ES-I3 (cell line): ENCODE data around the gene ARMC3.
"Not testable (repeated sequence)": the region's sequence is repeated elsewhere in the genome, so short reads cannot be mapped to it uniquely, and the experiment has no call there.

Experiments used
- H3K36me3 ChIP-seq: 2 replicates; pipeline ENCODE4 v1.6.1; 2013; ENCODE audit warnings: mild to moderate bottlenecking, low read length, control low read depth, moderate library complexity; ENCODE audit not compliant: insufficient read depth
- H3K4me1 ChIP-seq: 2 replicates; pipeline ENCODE4 v1.6.1; 2013; ENCODE audit warnings: mild to moderate bottlenecking, control low read depth, low read length; ENCODE audit not compliant: insufficient read depth
- H3K9ac ChIP-seq: 2 replicates; pipeline ENCODE4 v1.6.1; 2013; ENCODE audit warnings: low read depth, mild to moderate bottlenecking, low read length, moderate library complexity
- H3K9me3 ChIP-seq: 2 replicates; pipeline ENCODE4 v1.6.1; 2013; ENCODE audit warnings: mild to moderate bottlenecking, low read length, moderate library complexity; ENCODE audit not compliant: control insufficient read depth, insufficient read depth

ARMC3 gene

GRCh38 chr10:23063045-23063972 is 135.5 kb downstream of the ARMC3 start:
- Histone ChIP-seq H3K36me3 (no peaks in the 10 kb centered on the region), H3K4me1 (peaks cover 15% of the 10 kb centered on the region), H3K9ac (no peak overlapping the region; the same call in 1 of the 2 replicates), H3K9me3 (no peaks in the 10 kb centered on the region)

DNA sequence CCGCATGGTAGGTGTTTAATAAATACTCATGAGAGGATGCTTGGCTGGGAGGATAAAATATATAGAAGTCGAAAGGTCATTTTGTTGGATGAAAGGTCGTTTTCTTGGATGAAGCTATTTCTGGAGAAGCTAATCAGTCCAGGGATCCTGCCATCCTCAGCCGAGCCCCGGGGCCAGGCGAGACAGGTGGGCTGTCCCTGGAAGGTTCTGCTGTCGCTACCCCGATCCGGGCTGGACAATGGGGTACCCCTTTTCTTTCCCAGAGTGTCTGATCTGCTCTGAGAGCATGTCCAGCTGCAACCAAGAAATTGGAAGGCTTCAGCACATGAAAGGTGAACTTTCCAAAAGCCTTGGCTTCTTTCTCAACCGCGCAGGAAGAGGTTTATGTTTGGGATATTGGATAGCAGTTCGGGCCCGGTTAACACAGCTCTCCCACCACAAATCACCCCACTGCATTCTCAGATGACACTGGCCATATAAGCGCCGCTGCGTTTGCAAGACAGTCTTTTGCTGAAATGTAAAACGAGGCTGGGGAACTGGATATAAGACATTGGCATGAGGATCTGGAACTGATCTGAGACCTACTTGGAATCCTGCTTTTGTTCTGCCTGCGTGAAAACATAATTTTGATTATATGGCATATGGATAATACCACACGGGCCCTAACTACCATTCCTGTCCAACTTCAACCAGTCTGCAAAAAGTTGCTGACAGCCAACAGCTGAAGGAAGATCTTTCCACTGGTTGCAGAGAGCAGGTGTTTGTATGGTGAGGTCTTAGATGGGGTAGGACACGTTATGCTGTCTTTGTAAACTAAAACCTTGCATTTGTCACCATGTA is 136.3 kb downstream of the ARMC3 start:
- Histone ChIP-seq H3K9me3 (no peaks in the 10 kb centered on the region), H3K4me1 (peaks cover 15% of the 10 kb centered on the region), H3K9ac (no peak overlapping the region), H3K36me3 (no peaks in the 10 kb centered on the region)

DNA sequence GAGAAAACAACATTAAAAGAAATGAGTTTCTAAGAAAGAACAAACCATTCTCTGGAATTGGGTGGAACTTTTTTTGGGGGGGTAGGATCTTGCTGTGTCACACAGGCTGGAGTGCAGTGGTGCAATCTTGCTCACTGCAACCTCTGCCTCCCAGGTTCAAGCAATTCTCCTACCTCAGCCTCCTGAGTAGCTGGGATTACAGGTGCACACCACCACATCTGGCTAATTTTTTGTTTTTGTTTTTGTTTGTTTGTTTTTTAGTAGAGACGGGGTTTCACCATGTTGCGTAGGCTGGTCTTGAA is 136.9 kb downstream of the ARMC3 start:
- H3K9me3 ChIP-seq, H3K36me3 ChIP-seq, H3K9ac ChIP-seq: not testable (repeated sequence)
- peaks cover 15% of the 10 kb centered on the region for H3K4me1 ChIP-seq

DNA sequence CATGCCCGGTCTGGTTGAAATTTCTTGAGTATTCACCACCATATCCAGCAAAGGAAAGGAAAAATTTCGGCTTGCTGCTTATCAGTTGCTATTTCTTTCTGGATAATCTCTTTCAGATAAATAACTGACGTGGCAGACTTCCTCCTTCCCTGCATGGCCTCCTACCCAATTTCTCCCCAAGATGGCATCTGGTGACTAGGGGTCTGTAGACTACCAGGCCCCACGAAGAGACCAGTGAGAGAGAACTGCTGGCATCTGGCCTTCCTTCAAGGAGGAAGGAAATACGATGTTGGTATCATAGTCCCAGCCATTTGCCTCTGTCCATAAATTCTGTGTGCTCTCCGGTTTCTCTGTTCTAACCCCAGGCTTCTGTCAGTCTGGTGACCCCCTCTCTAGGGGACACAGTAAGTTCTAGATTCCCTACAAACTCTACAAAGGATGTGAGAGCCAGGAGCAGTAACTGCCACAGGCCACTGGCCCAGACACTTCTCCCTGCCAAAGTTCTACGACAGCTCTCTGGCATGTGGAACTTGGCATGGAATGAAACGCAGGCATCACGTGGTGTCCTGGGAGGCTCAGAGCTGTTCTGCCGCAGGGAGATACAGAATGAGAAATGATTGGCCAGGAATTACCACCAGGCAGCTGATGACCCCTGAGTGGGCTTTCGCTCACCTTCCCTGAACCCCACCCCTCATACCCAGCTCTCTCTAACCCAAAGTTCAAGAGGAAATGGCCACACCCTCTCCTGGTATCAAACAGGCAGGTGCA is 137.5 kb downstream of the ARMC3 start:
- H3K36me3 ChIP-seq, result no peaks in the 10 kb centered on the region
- no peaks in the 10 kb centered on the region for H3K9me3 ChIP-seq
- H3K4me1 ChIP-seq, result peaks cover 15% of the 10 kb centered on the region
- no peak overlapping the region for H3K9ac ChIP-seq

DNA sequence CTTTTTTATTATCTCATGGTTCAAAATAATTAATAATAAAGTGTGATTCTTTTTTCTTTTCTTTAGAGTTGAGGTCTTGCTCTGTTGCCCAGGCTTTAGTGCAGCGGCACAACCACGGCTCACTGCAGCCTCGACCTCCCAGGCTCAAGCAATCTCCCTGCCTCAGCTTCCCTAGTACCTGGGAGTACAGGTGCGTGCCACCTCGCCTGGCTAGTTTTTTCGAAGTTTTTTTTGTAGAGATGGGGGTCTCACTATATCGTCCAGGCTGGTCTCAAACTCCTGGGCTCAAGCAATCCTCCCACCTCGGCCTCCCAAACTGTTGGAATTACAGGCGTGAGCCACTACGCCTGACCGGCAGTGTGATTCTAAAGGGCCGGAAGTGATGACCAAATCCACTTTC is 139.5 kb downstream of the ARMC3 start:
- Histone ChIP-seq H3K4me1 (peaks cover 8% of the 10 kb centered on the region; the same call in 1 of the 2 replicates), H3K36me3 (no peaks in the 10 kb centered on the region), H3K9me3 (no peaks in the 10 kb centered on the region), H3K9ac (no peak overlapping the region)

GRCh38 chr10:23067939-23068775 is 140.3 kb downstream of the ARMC3 start:
- H3K4me1 ChIP-seq, result peaks cover 5% of the 10 kb centered on the region; the same call in 1 of the 2 replicates
- no peaks in the 10 kb centered on the region for H3K9me3 ChIP-seq
- no peaks in the 10 kb centered on the region for H3K36me3 ChIP-seq
- no peak overlapping the region for H3K9ac ChIP-seq

GRCh38 chr10:23069019-23069815 is 141.4 kb downstream of the ARMC3 start:
- no peaks in the 10 kb centered on the region for H3K9me3 ChIP-seq
- H3K4me1 ChIP-seq, result no peaks in the 10 kb centered on the region
- H3K36me3 ChIP-seq, result no peaks in the 10 kb centered on the region
- H3K9ac ChIP-seq, result no peak overlapping the region

DNA sequence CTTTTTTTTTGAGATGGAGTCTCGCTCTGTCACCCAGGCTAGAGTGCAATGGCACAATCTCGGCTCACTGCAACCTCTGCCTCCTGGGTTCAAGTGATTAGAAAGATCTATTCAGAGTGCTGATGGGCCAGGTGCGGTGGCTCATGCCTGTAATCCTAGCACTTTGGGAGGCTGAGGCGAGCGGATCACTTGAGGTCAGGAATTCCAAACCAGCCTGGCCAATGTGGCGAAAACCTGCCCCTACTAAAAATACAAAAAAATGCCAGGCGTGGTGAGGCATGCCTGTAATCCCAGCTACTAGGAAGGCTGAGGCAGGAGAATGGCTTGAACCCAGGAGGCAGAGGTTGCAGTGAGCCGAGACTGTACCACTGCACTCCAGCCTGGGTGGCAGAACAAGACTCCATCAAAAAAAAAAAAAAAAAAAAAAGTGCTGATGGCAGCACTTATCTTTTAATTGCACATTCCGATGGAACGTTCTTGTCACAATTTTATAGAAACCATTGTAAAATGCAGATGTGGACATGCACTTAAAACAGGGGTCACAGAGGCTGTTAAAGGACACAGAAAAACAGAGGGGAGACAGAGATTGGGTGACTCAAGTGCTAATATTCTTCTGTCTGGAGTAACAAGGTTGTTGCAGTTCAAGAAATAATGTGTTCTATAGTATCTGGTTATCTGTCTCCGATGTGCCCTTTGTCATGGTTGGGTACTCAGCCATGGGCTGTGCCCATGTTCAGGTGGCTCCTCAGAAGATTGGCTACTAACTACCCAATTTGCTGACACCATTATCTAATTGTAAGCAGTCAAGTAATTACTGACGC is 142.4 kb downstream of the ARMC3 start:
- not testable (repeated sequence) for H3K9ac ChIP-seq, H3K36me3 ChIP-seq, H3K4me1 ChIP-seq, H3K9me3 ChIP-seq

DNA sequence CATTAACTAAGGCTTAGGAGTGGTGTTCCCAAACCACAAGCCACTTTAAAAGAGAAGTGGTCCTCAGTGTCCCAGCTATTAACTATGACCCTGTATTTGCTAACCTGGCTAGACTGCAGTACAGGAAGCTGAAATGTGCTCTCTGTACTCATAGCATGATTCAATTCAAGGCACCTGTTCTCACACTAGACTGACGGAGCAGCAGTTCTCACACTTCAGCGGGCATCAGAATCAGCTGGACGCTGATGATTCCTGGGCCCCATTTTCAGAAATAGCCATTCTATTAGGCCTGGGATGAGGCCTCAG is 143.0 kb downstream of the ARMC3 start:
- H3K9me3 ChIP-seq, result no peaks in the 10 kb centered on the region
- H3K9ac ChIP-seq, result no peak overlapping the region
- H3K36me3 ChIP-seq, result no peaks in the 10 kb centered on the region
- H3K4me1 ChIP-seq, result no peaks in the 10 kb centered on the region

GRCh38 chr10:23072593-23072992 is 144.7 kb downstream of the ARMC3 start:
- not testable (repeated sequence) for H3K9ac ChIP-seq, H3K36me3 ChIP-seq, H3K4me1 ChIP-seq, H3K9me3 ChIP-seq

DNA sequence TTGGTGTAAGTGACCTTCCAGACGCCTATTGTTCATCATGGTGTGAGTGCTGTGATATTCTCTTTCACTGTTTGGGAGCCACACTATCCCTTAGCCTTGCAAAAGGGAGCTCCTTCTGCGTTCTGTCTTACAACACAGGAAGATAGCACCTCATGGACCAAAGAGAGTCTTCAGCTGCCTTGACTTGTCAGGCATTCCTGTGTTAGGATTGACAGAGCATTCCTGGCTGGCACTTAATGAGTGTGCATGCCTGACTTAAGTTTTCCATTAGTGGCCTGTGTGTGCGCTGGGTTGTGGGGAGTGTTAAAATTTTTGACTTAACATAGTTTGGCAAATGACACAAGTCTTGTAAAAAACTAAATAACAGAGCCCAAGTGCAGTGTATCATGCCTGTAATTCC is 145.7 kb downstream of the ARMC3 start:
- no peaks in the 10 kb centered on the region for H3K36me3 ChIP-seq
- no peaks in the 10 kb centered on the region for H3K9me3 ChIP-seq
- no peak overlapping the region for H3K9ac ChIP-seq
- H3K4me1 ChIP-seq, result no peaks in the 10 kb centered on the region

DNA sequence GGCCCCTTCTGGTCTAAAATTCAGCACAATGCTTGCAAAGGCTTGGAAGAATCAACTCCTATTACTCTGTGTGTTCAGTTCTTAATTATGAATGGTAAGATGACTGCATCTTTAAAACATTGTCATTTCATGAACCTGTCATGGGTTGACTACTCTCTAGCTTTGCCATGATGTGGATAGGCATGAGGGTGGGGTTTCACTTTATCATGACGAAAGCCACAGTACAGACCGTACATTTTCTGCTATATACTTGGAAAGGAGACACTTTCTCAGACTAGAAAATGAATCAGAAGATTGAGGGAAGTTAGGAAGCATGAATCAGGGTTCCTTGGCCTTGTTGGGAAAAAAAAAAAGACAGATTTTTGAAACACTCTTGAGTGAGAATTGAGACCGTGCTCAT is 147.8 kb downstream of the ARMC3 start:
- Histone ChIP-seq H3K9me3 (no peaks in the 10 kb centered on the region), H3K4me1 (peaks cover 4% of the 10 kb centered on the region; the same call in 1 of the 2 replicates), H3K36me3 (no peaks in the 10 kb centered on the region), H3K9ac (no peak overlapping the region)

GRCh38 chr10:23078114-23078513 is 150.3 kb downstream of the ARMC3 start:
- H3K4me1 ChIP-seq, result peaks cover 4% of the 10 kb centered on the region; the same call in 1 of the 2 replicates
- no peaks in the 10 kb centered on the region for H3K9me3 ChIP-seq
- H3K9ac ChIP-seq, result no peak overlapping the region
- H3K36me3 ChIP-seq, result no peaks in the 10 kb centered on the region
